Fibroblast of lung (primary cell): ENCODE data around the gene TKT. TPM values are rescaled to one million over a fixed set of nuclear protein-coding genes. Genes with fewer than 3 reads are reported as not detected.

Experiments
- DNase-seq, 2 donors: peaks; one replicate each; pipeline versions ENCODE4 v3.0.0 to v3.0.0-alpha.2; 2010; ENCODE audit warnings: low read depth in 2 of 2
- H2AFZ ChIP-seq: 2 replicates; pipeline ENCODE4 v1.5.1; 2012; ENCODE audit warnings: low read length, control low read depth, inconsistent platforms
- H3K27ac ChIP-seq: 2 replicates; pipeline ENCODE4 v1.5.1; 2011; ENCODE audit warnings: low read length, control low read depth; ENCODE audit not compliant: insufficient read depth
- H3K27me3 ChIP-seq: 2 replicates; pipeline ENCODE4 v1.5.1; 2011; ENCODE audit warnings: mild to moderate bottlenecking, low read length; ENCODE audit not compliant: control insufficient read depth, insufficient read depth
- H3K36me3 ChIP-seq: 2 replicates; pipeline ENCODE4 v1.5.1; 2011; ENCODE audit warnings: low read length; ENCODE audit not compliant: control insufficient read depth, insufficient read depth
- H3K4me1 ChIP-seq: 2 replicates; pipeline ENCODE4 v1.5.1; 2011; ENCODE audit warnings: low read length; ENCODE audit not compliant: control insufficient read depth, insufficient read depth; ENCODE audit errors: extremely low read depth
- H3K4me2 ChIP-seq: 2 replicates; pipeline ENCODE4 v1.5.1; 2011; ENCODE audit warnings: low read length, control low read depth; ENCODE audit not compliant: insufficient read depth; ENCODE audit errors: extremely low read depth
- H3K4me3 ChIP-seq, 4 experiments: fragments of 200-600 bp in 1 of 4; sonication (generic) in 1 of 4; replicated peaks in 1 of 4; 2 replicates each; pipeline ENCODE4 v1.5.1; 2011 to 2016; ENCODE audit warnings: low read length in 4 of 4, low read depth in 3 of 4, mild to moderate bottlenecking in 3 of 4, control low read depth in 2 of 4, inconsistent platforms in 1 of 4, mixed read lengths in 1 of 4; ENCODE audit not compliant: insufficient read depth in 1 of 4; ENCODE audit errors: control extremely low read depth in 1 of 4
- H3K79me2 ChIP-seq: 2 replicates; pipeline ENCODE4 v1.5.1; 2012; ENCODE audit warnings: mild to moderate bottlenecking, low read length, inconsistent platforms; ENCODE audit not compliant: control insufficient read depth, insufficient read depth
- H3K9ac ChIP-seq: 2 replicates; pipeline ENCODE4 v1.5.1; 2011; ENCODE audit warnings: mild to moderate bottlenecking, low read length, control low read depth; ENCODE audit not compliant: insufficient read depth
- H3K9me3 ChIP-seq: 2 replicates; pipeline ENCODE4 v1.5.1; 2012; ENCODE audit warnings: low read depth, low read length; ENCODE audit not compliant: control insufficient read depth, insufficient read depth
- H4K20me1 ChIP-seq: 2 replicates; pipeline ENCODE4 v1.5.1; 2011; ENCODE audit warnings: low read length; ENCODE audit not compliant: control insufficient read depth, insufficient read depth; ENCODE audit errors: extremely low read depth
- CTCF ChIP-seq, 2 donors: IDR thresholded peaks in 1 of 2; conservative IDR thresholded peaks in 1 of 2; 1 replicate in 1 of 2; 2 replicates in 1 of 2; pipeline ENCODE4 v1.5.1; 2011 to 2012; ENCODE audit warnings: low read length in 2 of 2, control low read depth in 1 of 2, inconsistent platforms in 1 of 2, low read depth in 1 of 2, mild to moderate bottlenecking in 1 of 2
- EZH2 ChIP-seq: IDR thresholded peaks from 2 replicates; pipeline ENCODE4 v1.5.1; 2012; ENCODE audit warnings: low read length, control low read depth, mild to moderate bottlenecking; ENCODE audit errors: missing control alignments
- polyA plus RNA-seq, 2 donors: library from polyadenylated mRNA; depleted of rRNA in 1 of 2; stranded (reverse) in 1 of 2; unstranded in 1 of 2; fragments of >200 nt; gene quantifications; 2 replicates each; pipeline ENCODE4 v1.2.1, GENCODE V29; 2011 to 2012; ENCODE audit warnings: missing spikeins in 1 of 2
- total RNA-seq: library from RNA; depleted of rRNA; stranded (reverse); fragments of >200 nt; gene quantifications from 2 replicates; pipeline ENCODE4 v1.2.1, GENCODE V29; 2014

TKT gene
- total and polyA plus RNA-seq, 2 donors (not counting 1 experiment from before 2014, with no cell fraction given): 163 to 810 TPM

GRCh38 chr3:53223025-53223424, 32.8 kb downstream of the TKT start:
- no peak overlapping the region for H3K4me2 ChIP-seq
- H3K4me1 ChIP-seq: no peaks in the 10 kb centered on the region
- no peak overlapping the region for H3K4me3 ChIP-seq
- no peaks in the 10 kb centered on the region for H3K9me3 ChIP-seq
- H4K20me1 ChIP-seq: no peaks in the 10 kb centered on the region
- no peaks in the 10 kb centered on the region for H3K27me3 ChIP-seq
- no peak overlapping the region for H3K27ac ChIP-seq
- H3K36me3 ChIP-seq: peaks cover 41% of the 10 kb centered on the region
- TF ChIP-seq EZH2: no peak
- TF ChIP-seq CTCF (conservative IDR thresholded peaks at IDR 0.05 in 1 of 2, IDR thresholded peaks at IDR 0.05 in 1 of 2; ENCODE audit: low read depth in 1 of 2, low read length in 2 of 2): no peak
- no peaks in the 10 kb centered on the region for H3K79me2 ChIP-seq
- no peak overlapping the region for H2AFZ ChIP-seq
- DNase-seq: no peak
- H3K9ac ChIP-seq: no peak overlapping the region

- TF ChIP-seq CTCF (conservative IDR thresholded peaks at IDR 0.05 in 1 of 2, IDR thresholded peaks at IDR 0.05 in 1 of 2; ENCODE audit: low read depth in 1 of 2, low read length in 2 of 2): no peak
- TF ChIP-seq EZH2: no peak
- no peak overlapping the region for H3K4me3 ChIP-seq
Measured at GRCh38 chr3:53222183-53222901, 33.5 kb downstream of the TKT start.

GRCh38 chr3:53221827-53222182, 34.0 kb downstream of the TKT start:
- no peak for DNase-seq
- Histone ChIP-seq H3K79me2 (no peaks in the 10 kb centered on the region), H3K4me1 (no peaks in the 10 kb centered on the region), H3K27ac (no peak overlapping the region), H3K4me3 (no peak overlapping the region), H3K27me3 (no peaks in the 10 kb centered on the region), H2AFZ (no peak overlapping the region), H4K20me1 (no peaks in the 10 kb centered on the region), H3K36me3 (peaks cover 29% of the 10 kb centered on the region), H3K4me2 (no peak overlapping the region), H3K9me3 (no peaks in the 10 kb centered on the region), H3K9ac (no peak overlapping the region)
- no peak for TF ChIP-seq EZH2
- TF ChIP-seq CTCF (conservative IDR thresholded peaks at IDR 0.05 in 1 of 2, IDR thresholded peaks at IDR 0.05 in 1 of 2; ENCODE audit: low read depth in 1 of 2, low read length in 2 of 2): no peak

More at GRCh38 chr3:53222183-53222901, 33.5 kb downstream of the TKT start:
- no peaks in the 10 kb centered on the region for H3K4me1 ChIP-seq
- no peaks in the 10 kb centered on the region for H3K27me3 ChIP-seq
- no peaks in the 10 kb centered on the region for H3K9me3 ChIP-seq
- H3K9ac ChIP-seq: no peak overlapping the region
- no peak overlapping the region for H3K27ac ChIP-seq
- no peak overlapping the region for H2AFZ ChIP-seq
- no peaks in the 10 kb centered on the region for H4K20me1 ChIP-seq
- H3K36me3 ChIP-seq: peaks cover 34% of the 10 kb centered on the region
- no peak for DNase-seq
- H3K4me2 ChIP-seq: no peak overlapping the region
- no peaks in the 10 kb centered on the region for H3K79me2 ChIP-seq
